GM21786 (cell line): Measurements from ENCODE around the gene TMEM106C.
A peak's percentile ranks its signal among the peaks of the same experiment; 100 is the strongest.

Source experiments
- ATAC-seq: cut with Tn5 transposase; IDR thresholded peaks from one replicate; pipeline ENCODE4 v1.9.1; 2021; ENCODE audit not compliant: unreplicated experiment

TMEM106C gene, protein sequence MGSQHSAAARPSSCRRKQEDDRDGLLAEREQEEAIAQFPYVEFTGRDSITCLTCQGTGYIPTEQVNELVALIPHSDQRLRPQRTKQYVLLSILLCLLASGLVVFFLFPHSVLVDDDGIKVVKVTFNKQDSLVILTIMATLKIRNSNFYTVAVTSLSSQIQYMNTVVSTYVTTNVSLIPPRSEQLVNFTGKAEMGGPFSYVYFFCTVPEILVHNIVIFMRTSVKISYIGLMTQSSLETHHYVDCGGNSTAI

DNA sequence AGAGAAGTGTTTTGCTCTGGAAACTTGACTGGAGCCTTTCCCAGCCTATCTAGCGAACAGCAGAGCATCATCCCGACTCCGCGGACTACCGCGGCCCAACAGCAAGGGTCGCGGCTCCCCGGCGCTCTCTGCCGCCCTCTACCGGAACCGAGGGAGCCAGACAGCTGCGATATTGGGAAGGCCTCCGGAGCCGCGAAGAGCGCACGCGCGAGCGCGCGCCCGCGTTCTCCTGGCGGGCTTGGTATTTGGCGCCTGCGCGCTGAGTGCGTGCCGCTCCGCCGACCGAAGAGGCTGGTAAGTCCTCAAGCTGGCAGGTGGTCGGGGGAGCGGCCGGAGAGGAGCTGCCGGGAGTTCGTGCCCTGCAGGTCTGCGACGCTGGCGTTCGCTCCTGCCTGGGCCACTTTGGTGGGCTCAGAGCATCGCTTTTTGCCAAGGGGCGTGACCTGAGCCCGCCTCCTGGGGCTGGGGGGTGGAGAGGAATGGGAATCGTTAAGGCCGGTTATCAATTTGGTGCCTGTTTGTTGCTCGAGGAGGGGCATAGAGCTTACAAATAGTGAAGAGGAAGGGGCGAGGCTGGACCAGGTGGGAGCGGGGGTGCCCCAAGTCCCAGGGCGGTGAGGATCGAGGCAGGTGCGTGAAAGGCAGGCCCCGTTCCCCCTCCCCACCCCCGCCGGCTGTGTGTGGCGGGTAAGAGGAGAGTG, at the start of gene TMEM106C:
Gene TMEM106C (plus strand): TSS at position 257 of the 701 bp plus-strand sequence. CDS start 641 bp downstream, outside the sequence.
- peak; percentile 91 for ATAC-seq

DNA sequence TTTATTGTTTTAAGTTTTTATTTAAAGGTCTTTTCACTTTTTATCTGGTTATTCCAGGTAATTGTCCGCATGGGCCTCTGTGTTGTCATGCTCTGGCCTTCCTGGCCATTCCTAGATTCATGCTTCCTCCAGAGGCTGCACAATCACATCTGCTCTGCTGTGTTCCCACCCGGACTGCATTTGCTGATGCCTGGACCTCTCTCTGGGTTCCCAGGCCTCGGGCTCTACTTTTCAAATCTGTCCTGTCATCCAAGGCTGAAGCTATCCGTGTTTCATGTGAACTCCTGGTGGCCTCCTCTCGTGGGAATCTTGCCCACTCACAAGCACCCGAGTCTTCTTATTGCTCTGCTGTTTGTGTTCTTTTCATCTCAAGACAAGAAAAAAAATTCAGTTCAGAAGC, 42.5 kb upstream of the TMEM106C start:
- no peak for ATAC-seq

DNA sequence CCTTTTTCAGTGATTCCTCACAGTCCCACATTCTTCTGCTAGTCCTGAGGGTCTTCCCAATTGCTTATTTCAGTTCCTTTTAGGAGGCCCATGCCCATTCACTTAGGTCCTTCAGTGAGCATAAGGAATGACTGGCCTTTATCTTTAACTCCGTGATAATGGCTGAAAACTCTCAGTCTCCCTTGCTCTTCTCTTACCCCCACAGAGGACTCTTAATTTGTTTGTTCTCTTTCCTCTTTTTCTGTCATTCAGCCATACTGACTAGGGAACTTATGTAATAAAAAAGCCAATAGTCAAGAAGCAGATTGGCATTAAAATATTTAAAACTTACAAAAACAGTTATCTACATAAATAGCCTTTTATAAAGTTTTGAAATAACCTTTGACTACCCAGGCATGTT, 41.5 kb upstream of the TMEM106C start:
- no peak for ATAC-seq

DNA sequence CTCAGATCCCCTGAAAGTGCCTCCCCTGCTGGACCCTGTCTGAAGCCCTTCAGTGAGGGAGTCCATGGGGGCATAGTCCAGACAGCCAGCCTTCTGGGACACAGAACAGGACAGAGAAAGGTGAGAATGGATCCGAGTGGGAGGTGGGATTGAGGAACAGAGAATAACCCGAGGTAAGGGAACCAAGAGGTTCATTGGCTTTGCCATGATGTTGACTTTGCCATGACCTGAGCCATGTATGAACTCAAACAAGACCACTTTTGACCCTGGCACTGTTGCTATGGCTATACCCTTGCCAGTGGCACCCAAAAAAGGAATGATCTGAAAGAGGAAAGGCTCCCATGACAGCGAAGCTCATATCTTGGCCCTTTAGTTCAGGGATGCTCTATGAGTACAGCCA, 36.0 kb upstream of the TMEM106C start:
- no peak for ATAC-seq

DNA sequence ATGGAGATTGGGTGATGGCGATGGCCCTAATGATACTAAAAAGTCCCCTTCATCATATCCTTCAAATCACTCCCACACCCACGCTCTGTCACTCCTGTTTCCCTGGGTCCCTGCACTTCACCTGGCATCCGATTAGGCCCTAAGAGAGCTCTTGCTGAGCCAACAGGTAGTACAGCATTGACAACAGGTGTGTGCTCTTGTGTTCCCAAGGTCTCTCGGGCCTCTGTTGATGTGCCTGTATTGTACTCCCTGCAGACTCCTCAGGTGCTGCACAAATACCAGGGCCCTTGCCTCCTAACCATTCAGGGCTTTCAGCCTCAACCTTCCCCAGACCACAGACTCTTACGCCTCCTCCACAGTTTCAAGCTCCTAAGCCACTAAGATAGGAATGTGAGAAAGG, 32.8 kb upstream of the TMEM106C start:
- ATAC-seq = no peak

DNA sequence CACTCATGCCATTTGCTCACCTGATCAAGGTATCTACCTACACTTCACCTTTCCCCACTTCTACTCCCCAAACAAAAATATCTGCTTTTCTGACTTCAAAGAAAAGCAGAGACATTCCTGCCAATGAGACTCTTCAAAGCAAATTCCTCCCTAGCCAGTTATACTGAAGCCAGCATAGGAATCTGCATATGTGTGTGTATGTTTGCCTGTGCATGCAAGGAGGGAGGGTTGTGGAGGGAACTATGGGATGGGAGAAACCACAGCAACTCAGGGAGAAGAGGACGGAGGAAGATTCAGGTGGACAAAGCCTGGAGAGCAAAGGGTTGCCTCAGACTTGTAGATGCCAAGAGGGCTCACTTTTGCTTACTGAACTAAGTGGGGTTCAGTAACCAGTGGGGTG, 32.2 kb upstream of the TMEM106C start:
- ATAC-seq = no peak

DNA sequence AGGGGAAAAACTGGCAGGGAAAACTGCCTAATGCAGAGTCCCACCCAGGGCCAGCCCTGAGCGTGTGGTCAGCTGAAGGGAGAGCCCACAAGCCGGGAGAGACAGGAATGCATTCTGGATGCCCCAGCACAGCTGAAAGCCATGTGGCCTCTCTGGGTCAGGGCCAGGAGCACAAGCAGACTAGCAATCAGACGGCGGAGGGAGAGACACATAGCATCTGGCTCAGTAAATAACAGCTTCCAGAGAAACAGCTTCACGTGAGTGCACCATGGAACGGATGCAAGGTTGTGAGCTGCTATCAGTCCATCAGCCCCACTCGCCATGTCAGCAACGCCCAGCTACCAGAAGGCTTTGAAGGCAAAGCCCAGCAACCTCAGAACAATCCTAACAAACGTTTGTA, 28.2 kb upstream of the TMEM106C start:
- ATAC-seq = no peak

DNA sequence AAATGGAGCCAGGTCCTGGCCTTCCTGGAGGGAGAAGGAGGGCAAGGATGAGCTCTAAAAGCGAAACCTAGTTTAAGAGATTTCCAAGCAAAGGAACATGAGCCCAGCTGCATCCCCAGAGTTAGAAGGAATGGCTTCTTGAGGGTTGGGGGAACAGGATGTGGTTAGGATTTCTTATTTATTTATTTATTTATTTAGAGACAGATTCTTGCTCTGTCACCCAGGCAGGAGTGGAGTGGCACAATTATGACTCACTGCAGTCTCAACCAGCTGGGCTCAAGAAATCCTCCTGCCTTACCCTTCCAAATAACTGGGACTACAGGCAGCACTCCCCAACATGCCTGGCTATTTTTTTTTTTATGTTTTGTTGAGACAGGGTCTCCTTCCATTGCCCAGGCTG, 25.3 kb upstream of the TMEM106C start:
- no peak for ATAC-seq

DNA sequence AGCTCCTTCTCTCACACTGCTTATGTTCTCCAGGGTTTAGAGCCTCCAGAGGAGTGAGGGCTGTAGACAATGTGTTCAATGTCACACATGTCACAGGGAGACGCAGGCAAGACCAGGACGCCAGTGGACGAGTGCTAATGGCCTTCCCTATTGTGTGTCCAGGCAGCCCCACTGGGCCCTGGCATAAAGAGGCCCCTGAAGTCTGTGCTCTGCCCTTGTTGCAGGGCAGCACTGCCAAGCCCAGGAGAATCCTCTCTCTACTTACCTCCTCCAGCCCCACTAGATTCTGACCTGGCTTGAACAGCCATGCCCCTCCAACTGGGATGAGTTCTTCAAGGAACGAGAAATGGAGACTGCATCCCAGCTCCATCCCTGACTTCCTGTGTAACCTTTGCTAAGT, 24.8 kb upstream of the TMEM106C start:
- no peak for ATAC-seq

DNA sequence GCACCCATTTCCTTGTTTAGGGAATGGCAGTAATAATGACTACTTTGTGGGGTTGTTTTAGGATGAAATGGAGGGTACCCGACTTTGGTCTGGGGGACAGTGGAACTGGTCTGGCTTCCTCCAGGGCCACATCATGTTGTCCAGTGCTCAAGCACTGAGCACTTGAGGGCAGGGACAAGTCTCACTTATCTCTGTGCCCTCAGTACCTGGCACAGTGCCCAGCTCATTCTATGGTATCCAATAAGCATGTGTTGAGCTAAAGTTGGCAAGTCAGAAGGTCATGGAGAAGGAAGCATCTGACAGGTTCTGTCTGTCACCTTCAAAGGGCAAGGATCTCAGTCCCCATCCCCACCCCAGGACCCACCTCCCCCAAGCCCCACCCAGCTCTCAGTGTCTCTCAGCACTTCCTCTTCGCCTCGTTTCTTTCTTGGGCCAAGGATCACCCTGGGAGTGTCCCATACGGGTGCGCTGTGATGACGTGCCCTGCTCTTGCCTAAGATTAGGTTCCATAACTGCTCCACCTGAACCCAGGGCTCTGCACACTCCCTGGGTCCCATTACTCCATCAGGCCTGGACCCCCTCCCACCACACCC, 24.3 kb upstream of the TMEM106C start:
- no peak for ATAC-seq

DNA sequence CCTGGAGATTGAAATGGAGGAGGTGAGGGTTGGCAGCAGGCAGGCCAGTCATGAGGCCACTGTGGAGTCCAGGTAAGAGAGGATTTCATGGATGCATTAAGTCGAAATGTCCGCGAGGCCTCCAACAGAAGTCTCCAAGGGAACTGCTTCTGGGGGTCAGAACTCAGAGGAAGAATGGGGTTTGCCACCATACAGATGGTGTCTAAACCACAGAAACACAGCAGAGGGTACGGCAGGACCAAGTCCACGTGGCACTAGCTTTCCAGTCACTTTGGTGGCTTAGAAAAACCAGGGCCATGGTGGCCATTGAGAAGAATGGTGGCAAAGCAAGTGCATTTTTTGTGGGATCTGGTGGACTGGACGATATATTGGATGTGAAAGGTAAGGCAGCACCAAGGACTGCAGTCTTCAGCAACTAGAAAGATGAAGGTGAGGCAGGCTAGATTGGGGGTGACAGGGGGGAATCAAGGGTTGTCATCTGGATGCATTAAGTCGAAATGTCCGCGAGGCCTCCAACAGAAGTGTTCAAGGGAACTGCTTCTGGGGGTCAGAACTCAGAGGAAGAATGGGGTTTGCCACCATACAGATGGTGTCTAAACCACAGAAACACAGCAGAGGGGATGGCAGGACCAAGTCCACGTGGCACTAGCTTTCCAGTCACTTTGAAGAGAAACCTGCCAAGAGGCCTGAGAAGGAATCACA, 22.5 kb upstream of the TMEM106C start:
- ATAC-seq = no peak

DNA sequence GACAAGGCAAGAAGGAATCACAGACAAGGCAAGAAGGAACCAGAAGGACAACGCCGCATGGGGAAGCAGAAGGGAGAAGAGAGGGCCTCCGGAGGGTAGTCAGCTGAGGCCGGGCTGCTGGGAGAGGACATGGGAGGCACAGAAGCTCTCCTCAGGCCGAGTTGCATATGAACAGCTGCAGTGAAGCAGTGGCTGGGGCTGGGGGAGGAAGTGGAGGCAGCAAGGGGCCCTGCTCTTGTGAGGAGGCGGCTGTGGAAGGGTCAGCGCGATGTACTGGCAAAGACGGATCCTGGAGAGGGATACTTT, 22.0 kb upstream of the TMEM106C start:
- ATAC-seq = no peak

DNA sequence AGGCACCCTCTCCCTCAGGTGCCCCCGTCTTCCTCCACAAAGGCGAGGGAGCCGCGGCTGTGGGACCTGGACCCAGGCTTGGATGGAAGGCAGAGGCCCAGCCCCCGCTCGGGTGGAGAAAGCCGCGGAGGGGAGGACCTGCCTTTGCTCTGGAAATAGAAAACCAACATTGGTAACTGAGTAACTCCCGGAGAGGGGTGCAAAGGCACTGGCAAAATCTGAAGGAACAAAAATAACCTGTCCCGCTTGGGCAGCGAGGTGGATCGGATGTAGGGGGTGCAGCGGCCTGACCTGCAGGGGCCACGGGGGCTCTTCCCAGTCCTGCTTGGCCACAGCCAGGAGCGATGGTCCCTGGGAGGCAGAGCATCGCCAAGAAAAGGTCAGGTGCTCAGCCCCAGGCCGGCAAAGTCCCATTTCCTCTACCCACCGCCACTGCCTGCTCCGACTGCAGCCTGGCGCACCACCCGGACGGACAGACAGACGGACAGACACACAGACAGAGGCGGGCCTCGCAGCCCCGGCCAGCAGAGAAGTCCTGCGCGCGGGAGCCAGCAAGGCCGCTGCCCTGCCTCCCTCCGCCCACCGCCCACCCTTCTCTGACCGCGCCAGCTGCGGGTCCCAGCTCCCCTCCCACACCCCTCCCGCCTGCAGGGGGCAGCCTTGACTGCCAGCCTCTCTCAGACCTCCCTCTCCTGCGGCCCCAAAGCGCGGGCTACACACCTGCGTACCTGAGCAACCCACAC, 21.4 kb upstream of the TMEM106C start:
- ATAC-seq = no peak

DNA sequence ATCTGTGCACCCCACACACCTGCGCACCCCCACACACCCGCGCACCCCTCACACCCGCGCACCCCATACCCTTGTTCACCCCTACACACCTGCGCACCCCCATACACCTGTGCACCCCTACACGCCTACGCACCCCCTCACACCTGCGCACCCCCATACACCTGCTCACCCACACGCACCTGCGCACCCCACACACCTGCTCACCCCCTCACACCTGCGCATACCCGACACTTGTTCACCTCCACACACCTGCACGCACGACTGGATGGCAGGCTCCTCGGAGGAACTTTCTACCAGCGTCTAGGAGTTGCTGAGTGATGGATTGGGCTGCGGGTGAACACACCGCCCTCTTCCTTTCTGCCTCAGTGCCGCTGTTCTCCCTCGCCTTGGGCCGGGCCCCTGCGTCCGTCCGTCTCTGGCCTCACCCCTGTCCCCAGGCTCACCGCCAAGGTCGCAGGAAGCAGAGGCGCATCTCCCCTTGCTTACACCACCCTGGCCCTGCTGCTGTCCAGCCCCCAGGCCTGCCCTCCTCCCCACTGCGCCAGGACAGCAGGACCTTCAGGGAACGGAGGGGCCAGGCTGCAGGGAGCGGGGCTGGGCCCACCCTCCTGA, 20.7 kb upstream of the TMEM106C start:
- ATAC-seq = no peak

DNA sequence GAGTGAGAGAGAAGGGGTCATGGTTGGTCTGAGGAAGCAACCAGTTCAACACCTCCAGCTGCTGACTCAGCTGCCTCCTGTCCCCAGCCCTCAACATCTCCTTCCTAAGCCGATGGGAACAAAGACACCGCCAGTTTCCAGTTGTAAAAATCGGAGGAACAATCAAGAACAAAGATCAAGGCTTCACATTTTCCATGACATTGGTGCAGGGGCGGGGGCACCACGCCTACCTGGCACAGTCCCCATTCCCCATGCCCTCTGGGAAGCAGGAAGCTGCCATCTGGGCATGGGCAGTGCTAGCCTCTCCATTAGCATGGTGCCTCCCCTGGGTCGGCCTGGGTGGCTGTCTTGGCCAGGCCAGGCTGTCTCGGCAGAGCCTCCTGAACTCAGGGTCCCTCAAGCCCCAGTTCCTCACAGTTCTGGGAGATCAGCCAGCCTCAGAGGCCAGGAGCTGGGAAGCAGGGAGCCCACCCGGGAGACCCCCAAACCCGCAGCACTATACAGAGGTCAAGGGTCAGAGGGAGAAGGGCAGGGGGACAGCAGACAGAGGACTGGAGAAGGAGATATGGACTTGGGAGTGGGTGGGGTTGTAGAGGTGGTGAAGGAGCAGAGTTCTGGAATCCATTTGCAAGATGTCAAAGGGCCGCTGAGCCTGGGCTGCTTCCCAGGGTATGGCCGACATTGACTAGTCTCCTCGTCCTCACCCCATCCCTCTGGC, 19.6 kb upstream of the TMEM106C start:
- ATAC-seq = no peak

DNA sequence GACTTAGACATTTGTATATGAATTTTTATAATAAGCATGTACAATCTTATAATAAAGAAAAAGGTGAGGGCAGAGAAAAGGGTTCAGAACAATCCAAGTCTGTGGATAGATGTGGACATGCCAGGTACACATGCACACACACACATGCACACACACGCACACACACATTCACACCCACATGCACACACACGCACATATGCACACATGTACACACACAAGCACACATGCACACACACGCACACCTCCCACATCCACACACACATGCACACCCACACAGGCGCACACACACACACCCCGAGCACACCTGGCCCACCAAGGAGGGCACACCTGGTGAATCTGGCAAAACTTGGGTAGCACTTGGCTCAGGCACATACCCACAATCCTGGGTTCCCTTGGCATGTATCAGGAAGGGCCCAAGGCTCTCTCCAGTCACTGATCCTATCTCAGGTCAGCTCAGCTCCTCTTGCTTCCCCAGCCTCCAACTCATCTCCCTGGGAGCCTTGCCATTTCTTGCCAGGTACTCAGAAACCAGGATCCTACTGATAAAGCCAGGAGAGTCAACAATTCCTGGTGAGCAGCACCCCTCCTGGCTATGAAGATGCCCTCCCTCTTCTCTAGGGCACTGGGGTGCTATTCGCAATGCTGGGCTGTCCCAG, 18.6 kb upstream of the TMEM106C start:
- ATAC-seq = no peak

DNA sequence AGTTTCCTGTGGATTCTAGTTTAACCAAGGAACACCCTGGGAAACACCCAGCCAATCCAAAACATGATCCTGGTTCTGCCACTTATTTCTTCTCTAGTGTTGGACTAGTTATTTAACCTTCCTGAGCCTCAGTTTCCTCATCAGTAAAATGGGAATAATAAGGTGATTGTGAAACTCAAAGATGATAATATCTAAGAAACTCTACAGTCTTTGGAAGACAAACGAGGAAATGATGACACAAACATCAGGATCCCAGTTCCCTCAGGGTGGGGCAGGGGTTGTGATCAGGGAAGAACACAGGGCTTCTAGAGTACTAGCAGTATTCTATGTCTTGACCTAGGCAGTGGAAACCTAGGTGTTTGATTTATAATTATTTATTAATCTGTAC, 18.1 kb upstream of the TMEM106C start:
- no peak for ATAC-seq

DNA sequence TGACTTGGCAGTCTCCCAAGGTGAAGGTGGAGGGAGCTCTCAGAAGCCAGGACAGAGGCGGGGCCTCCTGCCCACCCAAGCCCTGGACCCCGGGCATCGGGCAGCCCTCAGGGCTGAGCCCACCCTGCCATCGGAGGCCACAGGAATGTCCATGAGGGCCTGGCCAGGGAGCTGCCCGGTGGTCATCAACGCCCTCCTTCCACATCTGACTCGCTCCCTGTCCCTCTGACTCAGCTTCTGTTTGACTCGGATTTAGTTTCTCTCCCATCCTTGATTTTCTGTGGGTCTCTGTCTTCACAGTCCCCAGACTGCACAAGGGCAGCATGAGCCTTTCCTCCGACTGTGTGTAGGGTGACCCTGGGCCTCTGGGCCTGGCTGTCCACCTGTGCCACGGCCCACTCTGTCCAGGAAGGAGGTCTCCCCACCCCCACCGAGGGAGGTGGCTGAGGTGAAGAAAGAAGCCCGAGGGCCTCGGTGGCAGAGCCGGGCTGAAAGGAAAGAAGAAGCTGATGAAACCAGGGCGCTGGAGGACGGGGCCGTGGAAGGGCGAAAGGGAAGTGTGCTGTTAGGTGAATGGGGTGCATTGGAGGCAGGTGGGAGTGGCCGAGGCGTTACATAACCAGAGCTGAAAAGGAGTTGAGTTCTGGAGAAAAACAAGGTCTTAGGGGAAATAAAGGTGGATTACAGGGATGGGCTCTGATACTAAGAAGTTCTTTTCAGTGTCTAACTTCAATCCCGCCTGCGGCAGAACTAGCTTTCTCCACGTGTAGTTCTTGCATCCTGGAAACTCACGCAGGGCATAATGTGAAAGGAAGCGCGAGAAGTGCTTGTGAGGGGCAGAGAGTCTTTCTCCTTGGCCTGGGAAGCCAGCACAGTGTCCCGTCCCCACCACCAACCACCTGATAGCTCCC, 16.7 kb upstream of the TMEM106C start:
- ATAC-seq = no peak

DNA sequence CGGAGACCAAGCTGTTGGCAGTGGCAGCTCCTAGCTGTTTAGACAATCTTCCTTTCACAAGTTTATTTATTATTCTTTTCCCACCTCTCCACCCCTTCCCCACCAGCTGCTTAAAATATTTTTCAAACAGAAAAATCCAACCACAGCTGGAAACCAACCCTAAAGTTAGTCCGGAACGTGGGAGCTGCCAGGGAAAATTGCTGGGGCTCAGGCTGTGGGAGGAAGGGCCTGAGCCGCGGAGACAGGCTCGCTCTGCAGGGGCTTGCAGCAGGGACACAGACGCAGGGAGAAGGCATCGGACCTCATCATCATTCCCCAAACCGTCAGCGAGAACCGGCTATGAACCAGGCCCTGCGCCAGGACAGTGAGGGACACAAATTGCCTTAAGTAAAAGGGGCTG, 16.1 kb upstream of the TMEM106C start:
- ATAC-seq = no peak
